Non-pigmented ciliary epithelial cell (primary cell): ENCODE data around the gene FIG4.
"Not testable (repeated sequence)": the region's sequence is repeated elsewhere in the genome, so short reads cannot be mapped to it uniquely, and the experiment has no call there.

ENCODE experiments used
- DNase-seq: peaks from one replicate; pipeline ENCODE4 v3.0.0-alpha.2; 2010; ENCODE audit warnings: low read depth

The FIG4 gene

DNA sequence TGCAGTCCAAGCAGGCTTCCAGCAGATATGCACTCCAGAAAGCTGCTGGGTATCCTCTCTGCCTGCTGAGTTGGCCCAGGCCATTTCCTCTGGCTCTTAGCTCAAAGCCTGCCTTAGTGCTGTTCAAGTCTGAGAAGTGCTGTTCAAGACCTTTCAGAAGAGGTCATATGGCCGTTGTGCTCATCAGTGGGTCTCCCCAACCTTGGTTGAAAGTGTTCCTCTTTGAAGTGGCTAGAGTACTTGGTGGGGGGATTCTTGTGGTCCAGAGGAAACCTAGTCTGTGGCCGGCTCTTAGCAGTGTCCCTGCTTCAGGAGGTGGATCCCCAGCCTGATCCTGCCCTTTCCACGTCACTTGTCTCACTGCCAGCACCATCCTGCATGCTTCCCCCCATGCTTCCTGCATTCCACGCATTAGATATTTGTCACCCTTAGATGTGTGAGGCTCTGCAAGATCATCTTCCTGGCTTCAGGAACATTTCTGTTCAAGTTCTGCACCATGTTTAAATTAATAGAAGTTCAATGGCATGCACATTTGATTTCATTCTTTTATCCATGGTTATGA lies 105.0 kb downstream of the FIG4 start:
- no peak for DNase-seq

DNA sequence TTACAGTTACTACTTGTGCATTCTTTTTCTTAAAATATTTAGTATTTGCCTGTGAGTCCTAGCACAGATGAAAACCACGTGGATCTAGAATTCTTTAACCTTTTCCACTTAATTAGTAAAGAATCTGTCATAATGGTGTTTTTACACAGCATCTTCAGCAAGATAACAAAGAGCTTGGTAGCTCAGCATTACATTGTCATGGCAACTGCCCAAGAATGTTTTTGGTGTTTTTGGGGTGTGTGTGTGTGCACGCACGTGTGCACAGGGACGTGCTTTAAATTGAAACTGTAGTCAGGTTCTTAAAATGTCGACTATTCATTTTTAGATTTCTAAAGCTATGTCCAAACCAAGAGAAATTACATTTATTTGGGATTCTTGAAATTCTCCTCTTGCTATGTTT lies 108.0 kb downstream of the FIG4 start:
- DNase-seq = no peak

DNA sequence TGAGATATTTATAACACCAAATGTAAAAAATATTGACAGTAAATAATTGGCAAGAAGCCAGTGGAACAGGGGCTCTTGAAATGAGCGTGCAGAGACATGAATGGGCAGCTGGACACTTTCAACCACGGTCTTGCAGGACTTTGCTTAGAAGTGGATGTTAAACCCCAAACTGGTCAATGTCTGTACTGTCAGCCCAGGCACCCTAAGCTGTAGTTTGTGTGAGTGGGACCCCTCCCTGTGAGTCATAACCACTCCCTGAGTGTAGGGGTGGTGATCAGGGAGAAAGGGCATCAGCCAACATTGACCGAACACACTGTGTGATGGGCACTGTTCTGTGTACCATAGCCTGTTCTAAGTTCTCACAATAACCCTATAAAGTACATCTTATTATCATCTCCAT lies 108.6 kb downstream of the FIG4 start:
- no peak for DNase-seq

DNA sequence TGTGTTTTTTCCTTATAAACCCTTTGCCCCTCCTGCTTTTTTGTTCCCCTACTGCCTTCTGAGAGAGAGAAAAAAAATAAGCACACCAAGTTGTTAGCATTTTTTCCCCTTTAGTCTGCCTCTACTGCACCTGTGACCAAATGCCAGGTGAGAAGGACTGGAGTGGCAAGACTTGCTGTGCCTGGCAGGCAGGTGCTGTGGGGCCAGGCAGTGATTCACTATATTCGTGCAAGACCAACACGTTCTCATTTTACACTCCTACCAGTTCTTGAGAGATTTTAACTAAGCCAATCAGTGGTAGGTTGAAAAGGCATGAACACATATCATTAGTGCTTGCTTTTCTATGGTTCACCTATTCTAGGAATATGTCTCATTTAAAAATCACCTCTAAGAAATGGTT lies 109.7 kb downstream of the FIG4 start:
- no peak for DNase-seq

DNA sequence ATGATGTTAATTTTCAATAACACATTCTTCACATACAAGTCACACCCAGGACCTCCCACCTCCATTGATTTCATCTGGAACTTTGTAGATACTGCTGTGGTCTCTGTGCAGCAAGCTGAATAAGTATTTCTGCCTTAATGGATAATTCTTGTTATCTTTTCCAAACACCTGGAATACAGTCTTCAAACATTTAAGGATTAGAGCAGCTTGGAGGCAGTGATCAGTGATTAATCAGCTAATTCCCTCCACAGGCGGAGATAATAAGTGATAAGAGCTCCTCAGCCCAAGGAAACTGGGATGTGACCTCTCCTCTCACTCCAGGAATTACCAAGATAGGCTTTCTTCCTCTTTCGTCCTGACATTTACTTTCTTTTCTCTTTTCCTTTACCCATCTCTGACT lies 110.7 kb downstream of the FIG4 start:
- DNase-seq = no peak

DNA sequence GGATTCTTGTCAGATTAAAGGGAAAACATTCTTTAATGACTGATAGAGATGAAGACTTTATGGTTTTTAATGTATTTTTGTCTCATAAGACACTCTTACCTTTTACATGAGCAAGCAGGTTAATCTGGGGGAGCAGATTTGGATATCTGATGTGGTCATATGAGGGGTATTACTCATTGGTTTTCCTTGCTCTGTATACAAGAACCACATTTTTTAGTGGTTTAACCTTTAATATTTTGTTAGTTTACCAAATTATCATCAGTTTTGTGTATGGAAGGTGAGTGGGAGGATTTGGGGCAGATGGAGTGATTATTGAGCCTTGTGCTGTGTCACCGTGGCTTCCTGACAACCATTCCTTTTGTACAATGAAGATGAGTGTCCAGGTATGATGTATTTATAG lies 112.9 kb downstream of the FIG4 start:
- no peak for DNase-seq

DNA sequence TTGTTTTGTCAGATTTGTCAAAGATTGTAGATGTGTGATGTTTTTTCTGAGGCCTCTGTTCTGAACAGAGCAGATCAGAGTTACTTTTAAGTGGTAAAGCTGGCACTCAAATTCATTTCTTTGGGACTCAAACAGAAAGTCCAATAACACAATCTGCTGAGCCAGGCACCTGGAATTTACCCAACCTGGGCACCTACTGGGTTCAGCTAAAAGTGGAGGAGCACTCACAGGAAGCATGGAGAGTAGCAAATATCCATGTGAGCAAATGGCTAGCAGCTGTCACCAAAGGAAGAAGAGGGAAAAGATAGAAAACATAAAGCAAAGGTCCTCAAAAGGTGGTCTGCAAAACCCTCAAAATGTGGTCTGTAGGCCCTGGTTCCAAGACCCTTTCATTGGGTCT lies 116.8 kb downstream of the FIG4 start:
- no peak for DNase-seq

DNA sequence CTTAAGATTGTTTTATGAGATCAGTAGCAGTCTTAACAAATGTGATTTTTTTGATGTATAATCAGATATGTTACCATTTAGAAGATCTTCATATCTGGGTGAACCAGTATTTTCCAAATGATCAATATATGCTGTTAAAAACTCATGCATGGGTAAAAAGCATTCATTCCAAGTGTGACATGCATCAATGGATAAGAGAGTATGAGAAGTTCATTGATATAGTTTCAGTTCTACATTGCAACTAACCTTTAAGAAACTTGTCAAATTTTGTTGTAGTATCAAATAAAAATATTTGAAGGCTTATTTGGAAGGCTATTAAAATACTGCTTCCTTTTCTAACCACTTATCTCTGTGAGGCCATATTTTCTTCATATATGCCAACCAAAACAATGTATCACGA lies 117.7 kb downstream of the FIG4 start:
- no peak for DNase-seq

DNA sequence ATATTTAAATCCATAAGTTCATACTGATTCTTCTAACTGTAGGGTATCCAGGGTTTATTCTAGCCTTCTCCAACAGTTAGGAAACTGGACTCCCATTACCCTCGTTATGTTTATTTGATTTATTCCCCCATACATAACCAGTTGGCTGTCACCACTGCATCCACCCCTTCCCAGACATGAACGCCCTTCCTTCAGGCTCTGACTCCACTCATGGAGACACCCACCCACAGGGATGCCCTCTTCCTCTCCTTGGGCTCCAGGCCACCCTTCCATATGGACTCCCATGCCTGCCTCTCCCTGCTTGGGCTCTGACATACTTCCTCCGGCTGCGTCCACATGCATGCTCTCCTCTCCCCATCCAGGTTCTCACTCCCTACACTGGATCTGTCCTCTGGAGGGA lies 124.0 kb downstream of the FIG4 start:
- no peak for DNase-seq

DNA sequence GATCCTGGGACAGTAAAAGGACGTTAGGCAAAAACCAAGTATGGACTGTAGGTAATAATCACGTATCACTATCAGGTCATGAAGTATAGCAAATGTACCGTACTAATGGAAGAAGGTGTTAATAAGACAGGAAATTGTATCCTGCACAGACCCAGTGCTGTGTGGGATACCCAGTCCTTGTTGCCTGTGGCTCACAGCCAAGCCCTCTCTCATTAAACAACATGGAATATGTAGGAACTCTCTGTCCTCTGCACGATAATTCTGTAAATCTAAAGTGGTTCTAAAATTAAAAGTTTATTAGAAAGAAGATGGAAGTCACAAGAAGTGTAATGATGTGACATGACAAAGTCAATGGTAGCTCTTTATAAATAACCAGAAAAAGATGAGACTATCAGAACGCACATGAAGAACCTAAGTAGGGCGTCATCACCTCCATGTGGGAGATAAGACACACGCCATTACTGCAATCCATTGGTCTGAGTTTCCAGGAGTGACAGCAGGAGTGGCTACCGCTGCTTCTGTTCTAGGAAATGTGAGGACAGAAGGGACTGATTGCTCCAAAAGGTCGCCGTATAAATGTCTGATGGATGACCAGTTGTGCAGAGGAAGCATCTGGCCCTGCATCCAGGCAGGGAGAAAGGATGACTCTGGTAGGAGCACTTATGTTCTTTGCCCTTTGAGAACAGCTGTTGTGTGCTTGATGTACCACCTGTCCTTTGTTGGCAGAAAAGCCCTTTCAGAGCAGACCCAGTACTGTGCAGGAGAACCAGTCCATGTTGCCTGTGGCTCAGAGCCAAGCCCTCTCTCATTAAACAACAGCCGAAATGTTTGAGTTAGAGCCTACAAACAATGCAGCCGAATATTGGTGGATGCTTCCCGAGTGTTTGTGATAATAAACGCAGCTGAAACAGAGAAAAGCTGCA lies 125.6 kb downstream of the FIG4 start:
- no peak for DNase-seq

DNA sequence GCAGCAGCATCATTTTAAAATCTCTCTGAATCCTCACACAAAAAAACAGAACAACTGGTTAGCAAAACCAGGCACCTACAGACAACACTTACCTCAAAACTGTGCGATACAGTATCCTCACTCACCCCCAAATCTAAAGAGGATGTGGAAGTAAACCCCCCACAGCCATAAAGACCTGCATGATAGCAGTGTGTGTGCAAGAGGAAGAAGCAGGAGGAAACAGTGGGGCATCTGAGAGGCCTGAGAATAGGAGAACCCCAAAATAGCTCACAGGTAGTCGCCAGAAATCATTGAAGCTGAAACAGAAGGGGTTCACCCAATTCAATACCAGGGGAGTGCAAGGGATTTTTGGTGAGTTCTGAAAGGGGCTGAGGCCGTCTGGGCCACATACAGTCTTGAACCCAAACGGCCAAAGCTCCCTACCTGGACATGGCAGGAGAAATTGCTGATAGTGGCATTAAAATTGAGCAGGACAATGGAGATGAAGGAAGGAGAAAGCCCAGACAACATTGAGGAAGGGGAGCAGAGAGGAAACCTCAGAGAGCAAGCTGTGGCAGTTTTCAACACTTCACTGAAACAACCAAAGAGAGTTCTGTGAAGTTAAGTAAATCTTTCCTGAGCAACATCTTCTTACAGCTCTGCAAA lies 129.7 kb downstream of the FIG4 start:
- DNase-seq = no peak

DNA sequence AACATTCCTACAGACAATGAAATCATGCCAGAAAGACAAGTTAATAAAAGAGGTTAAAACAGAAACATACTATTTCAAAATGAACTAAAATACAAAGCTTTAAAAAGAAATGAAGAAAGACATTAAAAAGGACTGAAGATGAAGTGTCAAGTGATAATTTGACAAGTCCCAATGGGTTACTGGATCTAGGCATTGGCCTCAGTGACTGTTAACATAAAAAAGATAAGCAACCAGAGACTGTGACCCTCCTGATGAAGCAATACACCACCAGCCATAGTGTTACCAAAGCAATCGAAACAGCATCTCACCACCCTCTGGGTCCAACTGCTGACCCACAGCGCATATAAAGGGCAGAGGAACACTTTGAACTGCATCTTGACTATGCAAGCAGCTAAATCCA lies 130.3 kb downstream of the FIG4 start:
- DNase-seq = no peak

DNA sequence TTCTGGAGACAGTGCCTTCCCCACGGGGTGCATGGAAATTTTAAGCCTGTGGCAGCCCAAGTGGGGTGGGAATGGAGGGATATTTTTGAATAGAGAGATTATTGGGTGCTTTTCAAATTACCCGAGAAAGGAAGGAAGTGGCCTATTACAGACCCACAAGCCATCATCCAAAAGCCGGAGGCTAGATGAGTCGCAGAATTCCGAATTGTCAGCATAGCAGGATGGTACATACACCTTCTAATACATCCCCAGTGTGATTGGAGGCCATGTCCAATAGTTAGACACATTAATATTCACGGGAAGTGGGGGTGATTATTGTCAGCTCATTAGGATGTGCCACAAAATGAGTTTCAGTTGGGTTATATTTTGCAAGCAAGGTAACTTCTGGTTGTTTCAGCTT lies 133.0 kb downstream of the FIG4 start:
- no peak for DNase-seq

DNA sequence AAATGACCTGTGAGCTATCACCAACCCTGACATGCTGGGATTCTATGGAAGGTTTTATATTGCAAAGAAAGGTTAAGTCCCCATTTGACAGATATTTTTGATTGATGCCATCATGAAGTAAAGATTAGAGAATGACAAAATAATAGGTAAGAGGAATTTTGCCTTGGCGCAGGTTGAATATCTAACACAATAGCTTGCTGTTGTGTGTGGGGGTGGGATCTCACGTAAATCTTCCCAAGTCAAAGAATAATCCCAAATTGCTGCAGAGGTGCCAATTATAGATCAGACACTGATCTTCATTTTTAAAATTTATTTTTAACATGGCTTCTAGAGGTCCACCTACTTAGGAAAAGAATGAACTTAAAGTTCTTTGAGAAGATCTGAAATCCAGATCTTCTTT lies 135.5 kb downstream of the FIG4 start:
- no peak for DNase-seq

DNA sequence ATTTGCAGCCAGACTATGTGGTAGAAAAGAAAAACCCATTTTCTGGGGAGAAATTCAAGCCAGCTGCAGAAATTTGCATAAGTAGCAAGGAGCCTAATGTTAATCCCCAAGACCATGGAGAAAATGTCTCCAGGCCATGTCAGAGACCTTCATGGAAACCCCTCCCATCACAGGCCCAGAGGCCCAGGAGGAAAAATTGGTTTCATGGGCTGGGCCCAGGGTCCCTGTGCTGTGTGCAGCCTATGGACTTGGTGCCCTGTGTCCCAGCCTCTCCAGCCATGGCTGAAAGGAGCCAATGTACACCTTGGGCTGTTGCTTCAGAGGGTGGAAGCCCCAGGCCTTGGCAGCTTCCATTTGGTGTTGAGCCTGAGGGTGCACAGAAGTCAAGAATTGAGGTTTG lies 140.3 kb downstream of the FIG4 start:
- not testable (repeated sequence) for DNase-seq

DNA sequence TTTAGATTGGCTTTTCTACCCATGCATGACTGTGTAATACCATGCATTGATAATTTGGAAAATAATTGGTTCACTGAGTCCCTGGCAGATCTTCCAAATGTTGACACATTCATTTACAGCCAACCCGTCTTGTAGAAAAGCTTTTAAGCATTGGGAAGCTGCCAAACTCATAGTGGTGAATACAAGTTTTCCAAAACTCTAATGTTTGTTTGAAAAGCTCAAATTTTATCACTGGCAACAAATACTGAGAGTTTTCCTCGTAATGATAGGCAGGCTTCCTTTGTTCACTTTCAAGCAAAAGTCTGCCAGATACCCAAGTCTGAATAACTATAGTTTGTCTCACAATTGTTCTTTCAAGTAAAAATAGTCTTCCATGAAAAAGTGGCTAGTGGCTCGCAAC lies 143.0 kb downstream of the FIG4 start:
- DNase-seq = no peak

DNA sequence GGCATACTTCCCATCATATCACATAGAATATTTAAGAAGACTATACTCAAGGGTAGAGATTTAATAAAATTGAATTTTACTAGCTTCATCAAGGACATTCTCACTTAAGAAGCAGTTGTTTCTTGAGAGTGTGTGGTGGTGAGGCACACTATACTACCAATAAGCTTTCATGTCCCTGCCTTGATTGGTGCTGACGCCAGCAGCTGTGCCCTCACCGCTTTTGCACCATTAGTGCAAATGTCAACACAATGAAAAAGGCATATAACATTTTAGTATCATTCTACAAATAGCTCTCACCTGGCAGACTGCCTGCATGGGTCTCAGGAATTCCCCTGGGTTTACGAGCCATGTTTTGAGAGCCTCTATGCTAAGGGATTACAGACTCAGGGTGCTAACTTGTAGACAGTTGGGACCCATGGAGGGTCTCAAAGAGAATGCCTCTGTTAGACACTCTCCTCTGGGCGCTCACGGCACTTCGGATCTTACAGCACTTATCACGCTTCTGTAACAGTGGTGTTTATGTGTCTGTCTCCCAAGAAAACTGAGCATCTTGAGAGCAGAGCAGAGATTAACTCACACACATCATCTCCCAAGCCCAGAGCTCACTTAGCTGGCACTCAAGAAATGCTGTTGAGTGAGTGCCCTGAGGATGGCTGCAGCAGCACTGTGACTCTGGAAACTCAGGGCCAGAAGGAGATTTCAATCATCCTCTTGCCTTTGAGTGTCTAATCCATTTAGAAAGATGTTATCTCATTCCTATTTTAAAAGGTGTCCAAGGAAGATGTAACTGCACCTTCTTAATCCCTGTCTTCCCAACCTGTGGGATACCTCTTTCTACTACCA lies 143.7 kb downstream of the FIG4 start:
- DNase-seq = no peak

DNA sequence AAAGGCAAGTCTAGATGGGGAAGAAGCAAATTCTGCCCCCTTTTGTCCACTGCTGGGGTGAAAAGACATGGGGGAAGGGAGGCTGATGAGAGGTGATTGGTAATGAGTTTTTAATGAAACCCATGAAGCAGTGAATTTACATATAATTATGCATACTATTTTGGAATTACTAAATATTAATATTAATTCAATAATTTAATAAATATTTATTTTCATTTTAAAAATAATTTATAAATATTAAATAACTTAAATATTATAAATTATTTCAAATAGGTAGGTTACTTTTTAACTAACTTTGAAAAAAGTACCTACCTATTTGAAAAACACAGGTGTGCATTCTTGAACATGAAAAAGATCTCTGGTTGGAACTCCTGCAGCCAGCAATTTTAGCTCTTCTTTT lies 148.9 kb downstream of the FIG4 start:
- DNase-seq = no peak

DNA sequence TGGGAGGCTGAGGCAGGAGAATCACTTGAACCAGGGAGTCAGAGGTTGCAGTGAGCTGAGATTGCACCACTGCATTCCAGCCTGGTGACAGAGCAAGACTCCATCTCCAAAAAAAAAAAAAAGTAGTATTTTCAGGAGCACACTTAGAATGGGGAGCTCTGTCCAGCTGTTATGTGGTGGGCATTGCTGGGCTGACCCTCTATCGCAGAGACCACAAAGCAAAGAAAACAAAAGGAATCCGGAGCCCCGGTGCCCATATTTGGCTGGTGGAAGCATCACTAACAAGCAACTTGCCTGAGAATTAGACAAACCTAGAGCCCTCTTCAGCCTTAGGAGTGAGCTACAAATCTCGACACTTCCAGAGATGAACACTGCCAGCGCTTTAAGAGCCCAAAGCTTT lies 149.7 kb downstream of the FIG4 start:
- no peak for DNase-seq

DNA sequence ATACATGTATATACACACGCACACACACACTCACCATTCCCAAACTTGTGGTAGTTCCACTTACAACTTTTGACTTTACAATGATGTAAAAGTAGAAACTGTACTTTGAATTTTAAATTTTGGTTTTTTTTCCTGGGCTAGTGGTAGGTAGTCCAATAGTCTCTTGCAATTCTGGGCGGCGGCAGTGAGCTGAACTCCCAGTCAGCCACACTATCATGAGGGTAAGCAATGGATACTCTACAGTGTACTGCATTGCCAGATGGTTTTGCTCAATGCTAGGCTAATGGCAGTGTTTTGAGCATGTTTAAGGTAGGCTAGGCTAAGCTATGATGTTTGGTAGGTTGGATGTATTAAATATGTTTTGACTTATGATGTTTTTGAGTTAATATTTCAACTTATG lies 150.8 kb downstream of the FIG4 start:
- no peak for DNase-seq

DNA sequence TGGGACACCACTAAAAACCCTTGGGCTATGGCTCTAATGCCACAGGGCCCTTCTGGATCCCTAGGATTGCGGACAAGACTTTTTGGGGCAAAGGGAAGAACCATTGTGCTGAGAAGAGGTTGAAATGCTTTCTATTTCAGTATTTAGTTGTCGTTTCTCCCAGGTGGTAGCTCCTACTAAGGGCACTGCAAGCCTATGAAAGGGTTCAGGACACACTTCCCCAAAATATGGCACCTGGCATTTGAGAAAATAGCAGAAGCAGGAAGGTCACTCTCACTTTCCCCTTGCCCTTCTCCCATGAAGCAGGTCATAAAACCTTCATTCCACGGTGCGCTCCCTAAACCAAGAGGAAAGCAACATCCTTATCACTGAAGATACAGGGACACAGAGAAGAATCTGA lies 161.6 kb downstream of the FIG4 start:
- no peak for DNase-seq

DNA sequence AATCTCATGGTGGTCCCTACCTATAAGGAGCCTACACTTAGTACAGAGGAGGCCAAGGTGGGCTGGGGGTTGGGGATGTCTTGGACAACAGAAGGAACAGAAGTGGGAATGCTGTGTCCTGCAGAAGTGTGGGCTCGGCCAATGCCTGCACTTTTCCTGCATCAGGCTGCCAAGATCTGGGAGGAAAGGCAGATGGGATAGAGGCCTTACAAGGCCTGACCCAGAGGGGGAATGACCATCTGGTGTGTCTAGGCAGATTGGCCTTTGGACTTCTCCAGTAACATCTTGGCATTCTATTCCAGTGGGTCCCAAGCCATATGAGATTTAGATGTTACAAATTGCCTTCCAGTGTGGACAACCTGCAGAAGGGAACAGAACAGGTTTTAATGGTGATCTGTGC lies 162.3 kb downstream of the FIG4 start:
- DNase-seq = no peak

DNA sequence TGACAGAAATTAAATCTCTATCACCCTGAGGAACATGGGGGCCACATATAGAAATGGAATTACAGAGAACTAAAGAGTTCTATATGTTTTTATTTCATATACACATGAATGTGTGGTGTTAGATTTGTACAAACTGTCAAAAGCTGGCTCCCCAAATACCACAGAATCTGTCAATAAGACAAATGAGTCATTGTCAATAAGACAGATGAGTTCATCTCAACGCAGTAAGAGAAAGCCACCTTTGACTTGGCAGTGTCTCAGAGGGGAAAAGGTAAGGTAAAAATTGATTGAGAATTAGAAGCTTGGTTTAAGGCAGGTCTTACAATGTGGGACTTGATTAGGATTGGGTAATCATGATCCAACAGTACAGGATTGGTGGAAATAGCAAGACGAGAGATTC lies 162.9 kb downstream of the FIG4 start:
- no peak for DNase-seq
